HepG2 (cell line): ENCODE data around the gene AK8. TPM values are rescaled to one million over a fixed set of nuclear protein-coding genes. Genes with fewer than 3 reads are reported as not detected.

ENCODE experiments used
- PRDM10 ChIP-seq: sonication (generic); formaldehyde crosslinking; IDR thresholded peaks from 2 replicates; pipeline ENCODE4 v1.4.0; 2020; ENCODE audit warnings: low read depth, missing genetic modification reagents
- PRMT3 ChIP-seq: sonication (generic); formaldehyde crosslinking; IDR thresholded peaks from 2 replicates; pipeline ENCODE4 v1.8.1; 2022; ENCODE audit warnings: low read depth, mild to moderate bottlenecking, moderate library complexity, missing genetic modification reagents, borderline replicate concordance
- ZFP41 ChIP-seq: sonication (generic); formaldehyde crosslinking; IDR thresholded peaks from 2 replicates; pipeline ENCODE4 v1.4.0; 2020; ENCODE audit warnings: mild to moderate bottlenecking, missing genetic modification reagents, borderline replicate concordance
- ZFP62 ChIP-seq: sonication (generic); formaldehyde crosslinking; IDR thresholded peaks from 2 replicates; pipeline ENCODE4 v1.4.0; 2020; ENCODE audit warnings: missing genetic modification reagents
- ZNF138 ChIP-seq: sonication (generic); formaldehyde crosslinking; IDR thresholded peaks from 2 replicates; pipeline ENCODE4 v1.5.0; 2020; ENCODE audit warnings: mild to moderate bottlenecking, low read depth, missing genetic modification reagents
- ZNF281 ChIP-seq: sonication (generic); formaldehyde crosslinking; IDR thresholded peaks from 2 replicates; pipeline ENCODE4 v1.4.0; 2020; ENCODE audit warnings: missing genetic modification reagents, borderline replicate concordance
- ZNF652 ChIP-seq: IDR thresholded peaks from 2 replicates; pipeline ENCODE4 v1.6.1; 2016; ENCODE audit warnings: low read depth, borderline replicate concordance
- ZNF691 ChIP-seq: sonication (generic); formaldehyde crosslinking; IDR thresholded peaks from 2 replicates; pipeline ENCODE4 v1.4.0; 2020; ENCODE audit warnings: missing genetic modification reagents, low read depth, mild to moderate bottlenecking, borderline replicate concordance
- ZNF775 ChIP-seq: sonication (generic); formaldehyde crosslinking; IDR thresholded peaks from 2 replicates; pipeline ENCODE4 v1.4.0; 2020; ENCODE audit warnings: missing genetic modification reagents, mild to moderate bottlenecking, moderate library complexity, borderline replicate concordance
- polyA plus RNA-seq, 8 experiments: library from polyadenylated mRNA; depleted of rRNA in 3 of 8; stranded (reverse) in 7 of 8; unstranded in 1 of 8; fragments of >200 nt; fragmentation: Illumina TruSeq in 4 of 8; extraction: Trizol in 4 of 8; gene quantifications; 2 replicates each; pipeline versions ENCODE4 v1.2.1 to v1.2.3, GENCODE V29; 2011 to 2016; ENCODE audit warnings: low read depth in 4 of 8, missing spikeins in 1 of 8, mixed read lengths in 1 of 8; ENCODE audit not compliant: insufficient read depth in 1 of 8
- total RNA-seq, 5 experiments: library from RNA; depleted of rRNA; stranded (reverse); fragments of >200 nt; fragmentation: Illumina TruSeq; extraction: Trizol; gene quantifications; 2 replicates each; pipeline ENCODE4 v1.2.3, GENCODE V29; 2016; ENCODE audit warnings: low read depth in 1 of 5

AK8 gene
- total and polyA plus RNA-seq, 2 of the 13 experiments (the other 11 are each of a cell fraction or from before 2014, with no cell fraction given): 0.11 TPM; not detected in 1

- no peak for TF ChIP-seq ZNF138 (CRISPR knock-in tag)
- TF ChIP-seq PRDM10 (CRISPR knock-in tag): no peak
- no peak for TF ChIP-seq ZNF281
- TF ChIP-seq ZNF691 (CRISPR knock-in tag): no peak
- TF ChIP-seq PRMT3 (CRISPR knock-in tag): no peak
- TF ChIP-seq ZNF775 (CRISPR knock-in tag): no peak
- no peak for TF ChIP-seq ZFP62 (CRISPR knock-in tag)
- no peak for TF ChIP-seq ZFP41 (CRISPR knock-in tag)
- no peak for TF ChIP-seq ZNF652
Observed at GRCh38 chr9:132791699-132792240, 86.3 kb downstream of the AK8 start (continued).
